Adrenal gland (tissue), 5 donors: ENCODE results near the gene IL1B.

Experiments used
- CTCF ChIP-seq, 6 experiments: fragments of 450-650 bp in 4 of 6; fragments of 200-600 bp in 2 of 6; sonication (generic) in 1 of 6; IDR thresholded peaks; 1 replicate in 5 of 6; 2 replicates in 1 of 6; pipeline versions ENCODE4 v1.5.1 to v1.8.0; 2016 to 2021; ENCODE audit warnings: antibody characterized with exemption in 6 of 6, mild to moderate bottlenecking in 2 of 6, moderate library complexity in 1 of 6
- POLR2A ChIP-seq, 2 donors: fragments of 450-650 bp; IDR thresholded peaks; one replicate each; pipeline ENCODE4 v1.6.1; 2017; ENCODE audit warnings: antibody characterized with exemption in 2 of 2, mild to moderate bottlenecking in 2 of 2, moderate library complexity in 1 of 2
- donor health status: DM: no; HTN: no; CAD: no.

- no peak for TF ChIP-seq CTCF (IDR thresholded peaks at IDR 0.05)
- no peak for TF ChIP-seq POLR2A (IDR thresholded peaks at IDR 0.05)
These were observed 24.7 kb downstream of the IL1B start for GRCh38 chr2:112811841-112812306.
